ENCODE measurements around the gene TMEM190. TPM values are rescaled to one million over a fixed set of nuclear protein-coding genes. Genes with fewer than 3 reads are reported as not detected.

The TMEM190 gene
- total and polyA plus RNA-seq, 10 of the 15 experiments (the other 5 are each of a cell fraction or from before 2014, with no cell fraction given) = not detected

- ChIA-PET SMC1A (ENCODE audit: uncharacterized antibody, unreplicated experiment) (interaction anchor here (2.8 kb wide), 1 partner anchor 43 kb away, joined by 15 read pairs; the partner anchor contains the start of gene KMT5C), RAD21 (ENCODE audit: unreplicated experiment) (no interaction called here), POLR2A (interaction anchor here (1.1 to 3.1 kb wide), 2 partner anchors 41 to 43 kb away, joined by 4 to 26 read pairs; partner anchors contain the start of gene KMT5C), CTCF (interaction anchor here (3.2 to 3.4 kb wide), 2 partner anchors 80 to 89 kb away, joined by 34 to 49 read pairs; no protein-coding TSS in a partner anchor)
- Histone ChIP-seq H3K4me3 (no peak overlapping the region), H3K9me3 (replicated peaks; ENCODE audit: control insufficient read depth, insufficient read depth, low read length) (no peaks in the 10 kb centered on the region), H3K36me3 (ENCODE audit: control insufficient read depth in 2 of 2, insufficient read depth in 2 of 2, low read length in 1 of 2) (peaks cover 0 to 4% of the 10 kb centered on the region in 2 experiments; a peak in 1 of 4 replicates), H3K9ac (ENCODE audit: control insufficient read depth, insufficient read depth, low read length) (no peak overlapping the region), H3K4me1 (ENCODE audit: control insufficient read depth, insufficient read depth, low read length) (peaks cover 11% of the 10 kb centered on the region), H4K20me1 (ENCODE audit: control insufficient read depth, insufficient read depth) (peaks cover 7% of the 10 kb centered on the region), H3K27ac (ENCODE audit: control insufficient read depth, insufficient read depth) (no peak overlapping the region), H3K79me2 (ENCODE audit: control insufficient read depth, insufficient read depth, low read length) (peaks cover 19% of the 10 kb centered on the region), H2AFZ (ENCODE audit: control insufficient read depth, low read depth, low read length) (no peak overlapping the region), H3K4me2 (ENCODE audit: control insufficient read depth, insufficient read depth) (no peak overlapping the region), H3K27me3 (replicated peaks in 1 of 2; ENCODE audit: control insufficient read depth in 2 of 2, insufficient read depth in 2 of 2, low read length in 1 of 2) (no peaks in the 10 kb centered on the region)
- no TSS peak for BruUV-seq (replicated peaks)
- TF ChIP-seq HCFC1 (IDR thresholded peaks at IDR 0.05; ENCODE audit: low read length) (no peak), CUX1 (IDR thresholded peaks at IDR 0.05; ENCODE audit: insufficient replicate concordance, low read depth, low read length) (no peak), ESRRA (IDR thresholded peaks at IDR 0.05; ENCODE audit: low read length) (no peak), GABPA (IDR thresholded peaks at IDR 0.05; ENCODE audit: low read depth) (no peak), NR2F1 (conservative IDR thresholded peaks at IDR 0.05) (no peak), PKNOX1 (IDR thresholded peaks at IDR 0.05) (no peak)
- no peak for DNase-seq (ENCODE audit: low read depth, low spot score)
- ATAC-seq = no peak
- intact Hi-C loops (cut with micrococcal nuclease; ENCODE audit: unreplicated experiment) (loop anchor here (5.0 to 10.0 kb wide), 3 partner anchors 80 to 767 kb away; partner anchors contain the start of gene PPP6R1), in situ Hi-C loops (cut with MboI) (no loop called here)
- no peak for FAIRE-seq
- WGBS (ENCODE audit: insufficient coverage, insufficient replicate concordance, low lambda C conversion rate, missing lambda C conversion rate) = 94% methylated on average over 5 of the region's 5 CpGs
Measured at GRCh38 chr19:55382013-55382412, 5.4 kb downstream of the TMEM190 start.

Measured in GM12878 (cell line).